K562 (cell line): ENCODE measurements around the gene SUFU.

Experiments
- KDM4B ChIP-seq, 2 experiments: fragments of 450-650 bp in 1 of 2; sonication (generic) in 1 of 2; IDR thresholded peaks; 2 replicates each; pipeline ENCODE4 v1.6.1; 2016 to 2017; ENCODE audit warnings: borderline replicate concordance in 2 of 2, antibody characterized with exemption in 1 of 2, low read depth in 1 of 2, mild to moderate bottlenecking in 1 of 2
- NR1H2 ChIP-seq: sonication (generic); formaldehyde crosslinking; IDR thresholded peaks from 2 replicates; pipeline ENCODE4 v1.4.0; 2020; ENCODE audit warnings: mild to moderate bottlenecking, missing genetic modification reagents
- RBM22 ChIP-seq: fragments of 200-400 bp; formaldehyde crosslinking; IDR thresholded peaks from 2 replicates; pipeline ENCODE4 v1.6.1; 2018; ENCODE audit warnings: low read length, low read depth; ENCODE audit not compliant: poor library complexity, severe bottlenecking
- TAF1 ChIP-seq: IDR thresholded peaks from 2 replicates; pipeline ENCODE4 v1.6.1; 2011; ENCODE audit warnings: mild to moderate bottlenecking, low read length, moderate library complexity; ENCODE audit not compliant: insufficient read depth, control insufficient read depth, severe bottlenecking; ENCODE audit errors: extremely low read depth
- YY1 ChIP-seq, 3 experiments: IDR thresholded peaks; 2 replicates each; pipeline ENCODE4 v1.6.1; 2011; ENCODE audit warnings: low read length in 2 of 3, mild to moderate bottlenecking in 2 of 3, moderate library complexity in 2 of 3, borderline replicate concordance in 1 of 3, control low read depth in 1 of 3, low read depth in 1 of 3; ENCODE audit not compliant: insufficient read depth in 3 of 3, insufficient replicate concordance in 2 of 3, control insufficient read depth in 1 of 3, insufficient read length in 1 of 3; ENCODE audit errors: extremely low read depth in 1 of 3
- ZNF24 ChIP-seq: fragments of 450-650 bp; IDR thresholded peaks from 2 replicates; pipeline ENCODE4 v1.6.1; 2016
- TF ChIP-seq, protein P1 (sequence below), 3 experiments: IDR thresholded peaks in 2 of 3; conservative IDR thresholded peaks in 1 of 3; 2 replicates each; pipeline ENCODE4 v1.5.1; 2011 to 2012; ENCODE audit warnings: low read length in 3 of 3, mild to moderate bottlenecking in 3 of 3, control low read depth in 2 of 3, improper control_type of control experiment in 1 of 3, inconsistent platforms in 1 of 3, low read depth in 1 of 3, mixed read lengths in 1 of 3, moderate library complexity in 1 of 3; ENCODE audit not compliant: insufficient read depth in 2 of 3
- TF ChIP-seq, protein P2 (sequence below): fragments of 450-650 bp; formaldehyde crosslinking; IDR thresholded peaks from 2 replicates; pipeline ENCODE4 v1.4.0; 2022; ENCODE audit warnings: missing genetic modification characterization
- TF ChIP-seq, protein P3 (sequence below): fragments of 250-450 bp; sonication (Bioruptor Pico); IDR thresholded peaks from 2 replicates; pipeline ENCODE4 v1.8.0; 2022; ENCODE audit warnings: moderate library complexity, mild to moderate bottlenecking, inconsistent platforms

DNA sequence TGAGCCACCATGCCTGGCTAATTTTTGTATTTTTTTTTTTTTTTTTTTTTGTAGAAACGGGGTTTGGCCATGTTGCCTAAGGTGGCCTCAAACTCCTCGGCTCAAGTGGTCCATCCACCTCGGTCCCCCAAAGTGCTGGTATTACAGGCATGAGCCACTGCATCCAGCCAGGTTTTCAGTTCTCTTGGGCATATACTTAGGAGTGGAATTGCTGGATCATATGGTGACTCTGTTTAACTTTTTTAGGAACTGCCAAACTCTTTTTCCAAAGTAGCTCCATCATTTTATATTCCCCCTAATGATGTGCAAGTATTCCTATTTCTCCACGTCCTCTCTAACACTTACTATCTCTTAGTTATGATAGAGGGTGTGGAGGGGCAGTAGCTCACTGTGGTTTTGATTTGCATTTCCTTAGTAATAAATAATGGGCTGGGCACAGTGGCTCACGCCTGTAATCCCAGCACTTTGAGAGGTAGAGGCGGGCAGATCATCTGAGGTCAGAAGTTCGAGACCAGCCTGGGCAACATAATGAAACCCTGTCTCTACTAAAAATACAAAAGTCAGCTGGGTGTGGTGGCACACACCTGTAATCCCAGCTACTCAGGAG, 41.6 kb downstream of the SUFU start:
- TF ChIP-seq, protein P1, sequence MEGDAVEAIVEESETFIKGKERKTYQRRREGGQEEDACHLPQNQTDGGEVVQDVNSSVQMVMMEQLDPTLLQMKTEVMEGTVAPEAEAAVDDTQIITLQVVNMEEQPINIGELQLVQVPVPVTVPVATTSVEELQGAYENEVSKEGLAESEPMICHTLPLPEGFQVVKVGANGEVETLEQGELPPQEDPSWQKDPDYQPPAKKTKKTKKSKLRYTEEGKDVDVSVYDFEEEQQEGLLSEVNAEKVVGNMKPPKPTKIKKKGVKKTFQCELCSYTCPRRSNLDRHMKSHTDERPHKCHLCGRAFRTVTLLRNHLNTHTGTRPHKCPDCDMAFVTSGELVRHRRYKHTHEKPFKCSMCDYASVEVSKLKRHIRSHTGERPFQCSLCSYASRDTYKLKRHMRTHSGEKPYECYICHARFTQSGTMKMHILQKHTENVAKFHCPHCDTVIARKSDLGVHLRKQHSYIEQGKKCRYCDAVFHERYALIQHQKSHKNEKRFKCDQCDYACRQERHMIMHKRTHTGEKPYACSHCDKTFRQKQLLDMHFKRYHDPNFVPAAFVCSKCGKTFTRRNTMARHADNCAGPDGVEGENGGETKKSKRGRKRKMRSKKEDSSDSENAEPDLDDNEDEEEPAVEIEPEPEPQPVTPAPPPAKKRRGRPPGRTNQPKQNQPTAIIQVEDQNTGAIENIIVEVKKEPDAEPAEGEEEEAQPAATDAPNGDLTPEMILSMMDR (IDR thresholded peaks at IDR 0.05 in 2 of 3, conservative IDR thresholded peaks at IDR 0.05 in 1 of 3; ENCODE audit: insufficient read depth in 2 of 3, low read depth in 1 of 3, low read length in 3 of 3): no peak
- TF ChIP-seq TAF1 (no peak), ZNF24 (no peak), YY1 (IDR thresholded peaks at IDR 0.05; ENCODE audit: borderline replicate concordance in 1 of 3, control insufficient read depth in 1 of 3, extremely low read depth in 1 of 3, insufficient read depth in 3 of 3, insufficient read length in 1 of 3, insufficient replicate concordance in 2 of 3, low read depth in 1 of 3, low read length in 2 of 3) (no peak), NR1H2 (no peak), RBM22 (no peak), KDM4B (IDR thresholded peaks at IDR 0.05; ENCODE audit: borderline replicate concordance in 2 of 2, low read depth in 1 of 2) (no peak)
- TF ChIP-seq, protein P2, sequence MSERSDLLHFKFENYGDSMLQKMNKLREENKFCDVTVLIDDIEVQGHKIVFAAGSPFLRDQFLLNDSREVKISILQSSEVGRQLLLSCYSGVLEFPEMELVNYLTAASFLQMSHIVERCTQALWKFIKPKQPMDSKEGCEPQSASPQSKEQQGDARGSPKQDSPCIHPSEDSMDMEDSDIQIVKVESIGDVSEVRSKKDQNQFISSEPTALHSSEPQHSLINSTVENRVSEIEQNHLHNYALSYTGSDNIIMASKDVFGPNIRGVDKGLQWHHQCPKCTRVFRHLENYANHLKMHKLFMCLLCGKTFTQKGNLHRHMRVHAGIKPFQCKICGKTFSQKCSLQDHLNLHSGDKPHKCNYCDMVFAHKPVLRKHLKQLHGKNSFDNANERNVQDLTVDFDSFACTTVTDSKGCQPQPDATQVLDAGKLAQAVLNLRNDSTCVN (CRISPR knock-in tag): no peak
- TF ChIP-seq, protein P3, sequence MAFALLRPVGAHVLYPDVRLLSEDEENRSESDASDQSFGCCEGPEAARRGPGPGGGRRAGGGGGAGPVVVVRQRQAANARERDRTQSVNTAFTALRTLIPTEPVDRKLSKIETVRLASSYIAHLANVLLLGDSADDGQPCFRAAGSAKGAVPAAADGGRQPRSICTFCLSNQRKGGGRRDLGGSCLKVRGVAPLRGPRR (CRISPR knock-in tag): no peak
